Measurements from ENCODE around the gene PSENEN. TPM values are rescaled to one million over a fixed set of nuclear protein-coding genes. Genes with fewer than 3 reads are reported as not detected.

The PSENEN gene
- total and polyA plus RNA-seq, 2 experiments from 2014 or later: 39.1 to 106 TPM

- Histone ChIP-seq H3K4me2 (no peak overlapping the region), H4K20me1 (ENCODE audit: insufficient read depth, poor library complexity, severe bottlenecking) (no peaks in the 10 kb centered on the region), H3K79me2 (no peaks in the 10 kb centered on the region), H3K4me1 (ENCODE audit: insufficient read depth) (no peaks in the 10 kb centered on the region), H3K4me3 (no peak overlapping the region), H3K9me2 (replicated peaks; ENCODE audit: insufficient read depth) (no peaks in the 10 kb centered on the region), H3K36me3 (replicated peaks; ENCODE audit: insufficient read depth, low read depth) (no peaks in the 10 kb centered on the region), H3K9me3 (ENCODE audit: low read depth) (no peaks in the 10 kb centered on the region), H2AFZ (no peak overlapping the region), H3K27ac (no peak overlapping the region), H3K27me3 (peaks cover 3% of the 10 kb centered on the region)
- DNase-seq (ENCODE audit: low spot score): no peak
- 83% methylated on average over 1 of the region's 1 CpG for WGBS (ENCODE audit: low lambda C conversion rate, missing lambda C conversion rate)
- TF ChIP-seq EZH2 (IDR thresholded peaks at IDR 0.05; ENCODE audit: borderline replicate concordance) (no peak), CTCF (IDR thresholded peaks at IDR 0.05; ENCODE audit: poor library complexity) (no peak), EZH2phosphoT487 (IDR thresholded peaks at IDR 0.05; ENCODE audit: low read depth, severe bottlenecking, unreplicated experiment) (no peak)
Measured at GRCh38 chr19:35708391-35708790, 37.1 kb upstream of the PSENEN start.

GRCh38 chr19:35710784-35711723 lies 34.4 kb upstream of the PSENEN start:
- no peaks in the 10 kb centered on the region for H4K20me1 ChIP-seq (ENCODE audit: insufficient read depth, poor library complexity, severe bottlenecking)
- no peaks in the 10 kb centered on the region for H3K9me3 ChIP-seq (ENCODE audit: low read depth)
- no peak for TF ChIP-seq CTCF (IDR thresholded peaks at IDR 0.05; ENCODE audit: poor library complexity)
- no peak for TF ChIP-seq EZH2 (IDR thresholded peaks at IDR 0.05; ENCODE audit: borderline replicate concordance)
- TF ChIP-seq EZH2phosphoT487 (IDR thresholded peaks at IDR 0.05; ENCODE audit: low read depth, severe bottlenecking, unreplicated experiment): no peak
- H3K79me2 ChIP-seq: peaks cover 7% of the 10 kb centered on the region
- no peaks in the 10 kb centered on the region for H3K9me2 ChIP-seq (replicated peaks; ENCODE audit: insufficient read depth)
- H3K36me3 ChIP-seq (replicated peaks; ENCODE audit: insufficient read depth, low read depth): no peaks in the 10 kb centered on the region
- no peak overlapping the region for H2AFZ ChIP-seq
- no peak overlapping the region for H3K4me3 ChIP-seq
- peaks cover 7% of the 10 kb centered on the region for H3K4me1 ChIP-seq (ENCODE audit: insufficient read depth)
- H3K4me2 ChIP-seq: no peak overlapping the region
- WGBS (ENCODE audit: low lambda C conversion rate, missing lambda C conversion rate): 73% methylated on average over 13 of the region's 13 CpGs
- no peak overlapping the region for H3K27ac ChIP-seq
- no peaks in the 10 kb centered on the region for H3K27me3 ChIP-seq
- DNase-seq (ENCODE audit: low spot score): no peak

GRCh38 chr19:35712567-35713505 lies 32.6 kb upstream of the PSENEN start:
- TF ChIP-seq EZH2phosphoT487 (IDR thresholded peaks at IDR 0.05; ENCODE audit: low read depth, severe bottlenecking, unreplicated experiment) (no peak), EZH2 (IDR thresholded peaks at IDR 0.05; ENCODE audit: borderline replicate concordance) (no peak), CTCF (IDR thresholded peaks at IDR 0.05; ENCODE audit: poor library complexity) (no peak)
- Histone ChIP-seq H3K9me2 (replicated peaks; ENCODE audit: insufficient read depth) (no peaks in the 10 kb centered on the region), H3K4me2 (no peak overlapping the region), H3K27me3 (no peaks in the 10 kb centered on the region), H3K4me3 (no peak overlapping the region), H4K20me1 (ENCODE audit: insufficient read depth, poor library complexity, severe bottlenecking) (no peaks in the 10 kb centered on the region), H3K27ac (no peak overlapping the region), H3K36me3 (replicated peaks; ENCODE audit: insufficient read depth, low read depth) (no peaks in the 10 kb centered on the region), H2AFZ (no peak overlapping the region), H3K79me2 (peaks cover 7% of the 10 kb centered on the region), H3K4me1 (ENCODE audit: insufficient read depth) (peaks cover 9% of the 10 kb centered on the region), H3K9me3 (ENCODE audit: low read depth) (no peaks in the 10 kb centered on the region)
- peak; percentile 2 for DNase-seq (ENCODE audit: low spot score)
- WGBS (ENCODE audit: low lambda C conversion rate, missing lambda C conversion rate): 86% methylated on average over 11 of the region's 11 CpGs
